GM12865 (cell line): Measurements from ENCODE around the gene KRTAP10-4.
"Not testable (repeated sequence)": the region's sequence is repeated elsewhere in the genome, so short reads cannot be mapped to it uniquely, and the experiment has no call there.

Experiments
- DNase-seq: peaks from one replicate; pipeline ENCODE4 v3.0.0; 2010; ENCODE audit warnings: low read depth
- H3K4me3 ChIP-seq: 2 replicates; pipeline ENCODE4 v1.5.1; 2011; ENCODE audit warnings: mild to moderate bottlenecking, low read depth, low read length, control low read depth
- CTCF ChIP-seq: IDR thresholded peaks from 2 replicates; pipeline ENCODE4 v1.5.1; 2011; ENCODE audit warnings: low read length, control low read depth, low read depth, inconsistent platforms; ENCODE audit not compliant: insufficient read depth; ENCODE audit errors: missing control alignments

Gene KRTAP10-4

GRCh38 chr21:44599264-44600029 lies 25.9 kb downstream of the KRTAP10-4 start:
- no peak for TF ChIP-seq CTCF
- DNase-seq, result no peak
- no peak overlapping the region for H3K4me3 ChIP-seq

- DNase-seq, result not testable (repeated sequence)
Observed at GRCh38 chr21:44600118-44600978, 26.8 kb downstream of the KRTAP10-4 start, which contains the start of gene KRTAP10-7. Gene KRTAP10-7, plus strand, starts transcription at chr21:44600597. Its CDS starts 25 bp downstream, at chr21:44600622.

GRCh38 chr21:44601091-44601490 lies 27.6 kb downstream of the KRTAP10-4 start:
- not testable (repeated sequence) for H3K4me3 ChIP-seq, DNase-seq

More at GRCh38 chr21:44600118-44600978, 26.8 kb downstream of the KRTAP10-4 start, which contains the start of gene KRTAP10-7:
- not testable (repeated sequence) for H3K4me3 ChIP-seq

GRCh38 chr21:44601596-44602462 lies 28.3 kb downstream of the KRTAP10-4 start:
- no peak for DNase-seq
- H3K4me3 ChIP-seq, result no peak overlapping the region
- no peak for TF ChIP-seq CTCF

- no peak for TF ChIP-seq CTCF
- no peak for DNase-seq
Observed at GRCh38 chr21:44602463-44602850, 28.9 kb downstream of the KRTAP10-4 start.

GRCh38 chr21:44603109-44603875 lies 29.8 kb downstream of the KRTAP10-4 start:
- no peak for DNase-seq
- TF ChIP-seq CTCF, result no peak
- no peak overlapping the region for H3K4me3 ChIP-seq

More at GRCh38 chr21:44602463-44602850, 28.9 kb downstream of the KRTAP10-4 start:
- no peak overlapping the region for H3K4me3 ChIP-seq

- no peak for DNase-seq
- TF ChIP-seq CTCF, result no peak
- no peak overlapping the region for H3K4me3 ChIP-seq
Observed at GRCh38 chr21:44603911-44604310, 30.4 kb downstream of the KRTAP10-4 start.
